K562 (cell line): ENCODE measurements around the gene PAX8. TPM values are rescaled to one million over a fixed set of nuclear protein-coding genes. Genes with fewer than 3 reads are reported as not detected.

Source experiments
- ATF3 ChIP-seq, 2 experiments: fragments of 450-650 bp in 1 of 2; sonication (generic) in 1 of 2; formaldehyde crosslinking in 1 of 2; IDR thresholded peaks in 1 of 2; conservative IDR thresholded peaks in 1 of 2; 2 replicates each; pipeline versions ENCODE4 v1.6.1 to v1.8.1; 2016 to 2023; ENCODE audit warnings: mild to moderate bottlenecking in 2 of 2, moderate library complexity in 2 of 2, inconsistent platforms in 1 of 2, missing genetic modification reagents in 1 of 2
- CUX1 ChIP-seq: fragments of 200-800 bp; sonication (Bioruptor generic); IDR thresholded peaks from 2 replicates; pipeline ENCODE4 v1.6.1; 2016; ENCODE audit warnings: missing genetic modification characterization, missing compliant biosample characterization
- CXXC5 ChIP-seq: fragments of 250-450 bp; sonication (Bioruptor Pico); IDR thresholded peaks from 2 replicates; pipeline ENCODE4 v1.8.0; 2022; ENCODE audit warnings: inconsistent platforms, mild to moderate bottlenecking, moderate library complexity
- FIP1L1 ChIP-seq: fragments of 200-400 bp; formaldehyde crosslinking; IDR thresholded peaks from 2 replicates; pipeline ENCODE4 v1.6.1; 2018; ENCODE audit warnings: mild to moderate bottlenecking, low read depth, low read length; ENCODE audit not compliant: poor library complexity, severe bottlenecking
- FOXK2 ChIP-seq, 2 experiments: fragments of 450-650 bp; IDR thresholded peaks in 1 of 2; conservative IDR thresholded peaks in 1 of 2; 2 replicates each; pipeline ENCODE4 v1.6.1; 2016; ENCODE audit warnings: low read depth in 2 of 2, mild to moderate bottlenecking in 1 of 2
- GATAD2A ChIP-seq: fragments of 450-650 bp; IDR thresholded peaks from 2 replicates; pipeline ENCODE4 v1.6.1; 2017
- HMBOX1 ChIP-seq: sonication (generic); IDR thresholded peaks from 2 replicates; pipeline ENCODE4 v1.6.1; 2016
- HNRNPH1 ChIP-seq: fragments of 200-400 bp; formaldehyde crosslinking; optimal IDR thresholded peaks from 2 replicates; pipeline ENCODE3; 2017; ENCODE audit warnings: low read depth, mild to moderate bottlenecking, low read length, moderate library complexity
- ILK ChIP-seq: fragments of 450-650 bp; IDR thresholded peaks from 2 replicates; pipeline ENCODE4 v1.6.1; 2016; ENCODE audit warnings: missing genetic modification characterization, low read depth, mild to moderate bottlenecking, missing compliant biosample characterization, moderate library complexity, borderline replicate concordance
- MYBL2 ChIP-seq, 2 experiments: fragments of 450-650 bp in 1 of 2; sonication (generic) in 1 of 2; formaldehyde crosslinking in 1 of 2; IDR thresholded peaks; 2 replicates each; pipeline versions ENCODE4 v1.6.1 to v1.8.1; 2017 to 2022; ENCODE audit warnings: borderline replicate concordance in 1 of 2, inconsistent platforms in 1 of 2, low read depth in 1 of 2, mild to moderate bottlenecking in 1 of 2, missing genetic modification reagents in 1 of 2, moderate library complexity in 1 of 2
- PHTF2 ChIP-seq: fragments of 250-450 bp; sonication (Bioruptor Pico); IDR thresholded peaks from 2 replicates; pipeline ENCODE4 v1.5.0; 2021; ENCODE audit warnings: mild to moderate bottlenecking
- PTBP1 ChIP-seq: fragments of 200-400 bp; formaldehyde crosslinking; IDR thresholded peaks from 2 replicates; pipeline ENCODE4 v1.6.1; 2017; ENCODE audit warnings: low read depth, low read length
- RAD51 ChIP-seq: fragments of 450-650 bp; IDR thresholded peaks from 2 replicates; pipeline ENCODE4 v1.7.1; 2016; ENCODE audit warnings: low read depth, mild to moderate bottlenecking, borderline replicate concordance
- SMARCE1 ChIP-seq: fragments of 450-650 bp; IDR thresholded peaks from 2 replicates; pipeline ENCODE4 v1.7.1; 2016; ENCODE audit warnings: mild to moderate bottlenecking
- ZFX ChIP-seq: sonication (generic); formaldehyde crosslinking; IDR thresholded peaks from 2 replicates; pipeline ENCODE4 v1.8.0; 2022; ENCODE audit warnings: mild to moderate bottlenecking, missing genetic modification reagents, moderate library complexity
- ZZZ3 ChIP-seq: fragments of 450-650 bp; IDR thresholded peaks from 2 replicates; pipeline ENCODE4 v1.6.1; 2016; ENCODE audit warnings: antibody characterized with exemption, mild to moderate bottlenecking, moderate library complexity
- polyA plus RNA-seq, 8 experiments: library from polyadenylated mRNA; depleted of rRNA in 4 of 8; stranded (reverse) in 5 of 8; unstranded in 3 of 8; fragments of >200 nt; fragmentation: Nextera tagmentation in 2 of 8; fragmentation: Illumina TruSeq in 1 of 8; extraction: Ambion mirVana in 2 of 8; extraction: Trizol in 1 of 8; gene quantifications; 2 replicates each; pipeline versions ENCODE4 v1.2.1 to v1.2.3, GENCODE V29; 2011 to 2014; ENCODE audit warnings: inconsistent platforms in 1 of 8, missing spikeins in 1 of 8
- total RNA-seq, 7 experiments: library from RNA; depleted of rRNA in 6 of 7; stranded (reverse); fragments of >200 nt in 6 of 7; fragmentation: Illumina TruSeq in 2 of 7; extraction: Trizol in 2 of 7; gene quantifications; 2 replicates each; pipeline versions ENCODE4 v1.2.1 to v1.2.3, GENCODE V29; 2011 to 2021; ENCODE audit warnings: low replicate concordance in 1 of 7
- TF ChIP-seq, protein P1 (sequence below): fragments of 450-650 bp; conservative IDR thresholded peaks from 2 replicates; pipeline ENCODE4 v1.6.1; 2016; ENCODE audit warnings: missing genetic modification characterization, low read depth, mild to moderate bottlenecking, missing compliant biosample characterization, moderate library complexity

PAX8 gene
- total and polyA plus RNA-seq, 9 of the 15 experiments (the other 6 are each of a cell fraction or from before 2014, with no cell fraction given) = 0.13 to 2.1 (median 0.51) TPM

DNA sequence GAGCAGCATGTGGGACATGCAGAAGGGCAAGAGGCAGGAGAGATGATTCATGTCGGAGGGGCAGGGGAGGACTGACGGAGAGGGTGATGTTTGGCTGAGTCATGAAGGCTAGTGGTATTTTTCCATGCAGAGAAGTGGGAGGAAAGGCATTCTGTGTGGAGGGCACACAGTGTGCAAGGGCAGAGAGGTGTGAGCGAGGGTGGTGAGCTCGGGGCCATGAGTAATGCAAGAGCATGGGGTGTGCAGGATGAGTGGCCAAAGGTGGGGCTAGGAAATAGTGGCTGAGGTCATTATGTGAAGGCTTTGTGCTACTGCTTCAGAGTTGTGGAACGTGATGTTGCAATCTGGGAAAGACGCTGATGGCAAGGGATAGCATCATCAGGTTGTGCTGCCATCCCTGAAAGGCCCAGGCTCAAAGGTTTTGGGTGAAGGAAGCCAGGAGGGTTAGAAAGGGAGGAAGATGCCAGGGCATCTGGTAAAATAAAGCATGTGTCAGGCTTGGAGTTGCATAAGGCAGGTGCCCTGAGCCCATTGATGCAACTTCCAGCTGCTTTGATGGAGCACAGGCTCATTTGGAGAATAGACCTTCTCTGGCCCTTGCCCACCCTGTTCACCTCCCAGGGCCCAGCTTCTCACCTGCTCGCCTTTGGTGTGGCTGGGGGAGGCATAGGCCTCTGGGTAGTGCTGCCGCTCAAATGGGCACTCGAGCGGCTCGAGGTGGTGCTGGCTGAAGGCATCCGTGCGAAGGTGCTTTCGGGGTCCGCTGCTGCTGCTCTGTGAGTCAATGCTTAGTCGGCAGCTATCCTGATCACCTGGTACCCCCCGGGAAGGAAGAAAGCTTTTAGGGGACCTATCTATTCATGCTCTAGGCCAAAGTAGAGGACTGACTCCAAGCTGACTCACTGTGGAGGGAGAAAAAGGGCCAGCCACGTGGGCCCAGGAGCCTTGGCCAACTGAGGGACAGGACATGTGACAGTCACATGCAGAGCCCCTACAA lies 37.5 kb downstream of the PAX8 start (continued):
- no peak for TF ChIP-seq ZFX (CRISPR knock-in tag)
- peak in 1 of 2 experiments; percentile 41; a peak in 1 of 4 replicates for TF ChIP-seq FOXK2 (conservative IDR thresholded peaks at IDR 0.05 in 1 of 2, IDR thresholded peaks at IDR 0.05 in 1 of 2; ENCODE audit: low read depth in 2 of 2)
- no peak for TF ChIP-seq CUX1 (CRISPR knock-in tag)
- TF ChIP-seq HNRNPH1 = no peak
- TF ChIP-seq HMBOX1 = no peak
- no peak for TF ChIP-seq PTBP1
- TF ChIP-seq CXXC5 (CRISPR knock-in tag) = no peak
- TF ChIP-seq ZZZ3 = no peak
- peak; percentile 87 for TF ChIP-seq SMARCE1
- no peak for TF ChIP-seq RAD51
- peak; percentile 88; the same call in 1 of the 2 replicates for TF ChIP-seq GATAD2A
- no peak for TF ChIP-seq PHTF2
- TF ChIP-seq MYBL2 (IDR thresholded peaks at IDR 0.05; ENCODE audit: low read depth) = no peak
- TF ChIP-seq MYBL2 (CRISPR knock-in tag; IDR thresholded peaks at IDR 0.05; ENCODE audit: borderline replicate concordance) = no peak
- no peak for TF ChIP-seq ILK (tag)
- no peak for TF ChIP-seq FIP1L1
- TF ChIP-seq, protein P1, sequence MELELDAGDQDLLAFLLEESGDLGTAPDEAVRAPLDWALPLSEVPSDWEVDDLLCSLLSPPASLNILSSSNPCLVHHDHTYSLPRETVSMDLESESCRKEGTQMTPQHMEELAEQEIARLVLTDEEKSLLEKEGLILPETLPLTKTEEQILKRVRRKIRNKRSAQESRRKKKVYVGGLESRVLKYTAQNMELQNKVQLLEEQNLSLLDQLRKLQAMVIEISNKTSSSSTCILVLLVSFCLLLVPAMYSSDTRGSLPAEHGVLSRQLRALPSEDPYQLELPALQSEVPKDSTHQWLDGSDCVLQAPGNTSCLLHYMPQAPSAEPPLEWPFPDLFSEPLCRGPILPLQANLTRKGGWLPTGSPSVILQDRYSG (tag) = no peak
- peak; percentile 92 for TF ChIP-seq ATF3 (IDR thresholded peaks at IDR 0.05)
- TF ChIP-seq ATF3 (CRISPR knock-in tag; conservative IDR thresholded peaks at IDR 0.05) = no peak
